IPS-NIHi7 (cell line): Measurements from ENCODE around the gene TMX1.

Experiments
- DNase-seq: peaks from one replicate; pipeline ENCODE4 v3.0.0; 2012; ENCODE audit warnings: mixed read lengths; ENCODE audit errors: extremely low spot score

Gene TMX1

GRCh38 chr14:51242545-51243490, 2.8 kb downstream of the TMX1 start:
- DNase-seq, result no peak

GRCh38 chr14:51244591-51244990, 4.5 kb downstream of the TMX1 start:
- DNase-seq, result no peak

- DNase-seq, result no peak
Measured at GRCh38 chr14:51246032-51246431, 6.0 kb downstream of the TMX1 start.

GRCh38 chr14:51248016-51248987, 8.3 kb downstream of the TMX1 start:
- DNase-seq, result no peak

GRCh38 chr14:51251486-51251885, 11.4 kb downstream of the TMX1 start:
- DNase-seq, result no peak

GRCh38 chr14:51253880-51254279, 13.8 kb downstream of the TMX1 start:
- DNase-seq, result no peak

- DNase-seq, result no peak
Measured at GRCh38 chr14:51258280-51258679, 18.2 kb downstream of the TMX1 start.

- DNase-seq, result no peak
Measured at GRCh38 chr14:51258788-51259187, 18.7 kb downstream of the TMX1 start.

- no peak for DNase-seq
Measured at GRCh38 chr14:51260225-51260624, 20.2 kb downstream of the TMX1 start.

- no peak for DNase-seq
Measured at GRCh38 chr14:51261151-51261550, 21.1 kb downstream of the TMX1 start.

- DNase-seq, result no peak
Measured at GRCh38 chr14:51262868-51263267, 22.8 kb downstream of the TMX1 start.

GRCh38 chr14:51269634-51270033, 29.6 kb downstream of the TMX1 start:
- no peak for DNase-seq

GRCh38 chr14:51276605-51277004, 36.6 kb downstream of the TMX1 start:
- DNase-seq, result no peak

GRCh38 chr14:51277753-51278415, 37.8 kb downstream of the TMX1 start:
- no peak for DNase-seq

GRCh38 chr14:51282517-51282916, 42.5 kb downstream of the TMX1 start:
- DNase-seq, result no peak

- DNase-seq, result peak; percentile 78
Measured at GRCh38 chr14:51283402-51284085, 43.5 kb downstream of the TMX1 start.

GRCh38 chr14:51284241-51284640, 44.2 kb downstream of the TMX1 start:
- no peak for DNase-seq

GRCh38 chr14:51285120-51285519, 45.1 kb downstream of the TMX1 start:
- no peak for DNase-seq

- no peak for DNase-seq
Measured at GRCh38 chr14:51289169-51289568, 49.1 kb downstream of the TMX1 start.

GRCh38 chr14:51290132-51290531, 50.1 kb downstream of the TMX1 start:
- DNase-seq, result no peak

GRCh38 chr14:51291016-51291415, 51.0 kb downstream of the TMX1 start:
- no peak for DNase-seq
